Chondrocyte (in vitro differentiated cells): ENCODE measurements around the gene AGPAT2. TPM values are rescaled to one million over a fixed set of nuclear protein-coding genes. Genes with fewer than 3 reads are reported as not detected.
A peak's percentile ranks its signal among the peaks of the same experiment; 100 is the strongest.

ENCODE experiments used
- DNase-seq: peaks from one replicate; pipeline ENCODE4 v3.0.0; 2021; ENCODE audit warnings: mixed read lengths, low spot score
- H3K27ac Mint-ChIP-seq: one replicate; pipeline ENCODE4 v1.8.0; 2021; ENCODE audit warnings: mild to moderate bottlenecking, moderate library complexity, mixed read lengths; ENCODE audit not compliant: unreplicated experiment
- H3K27me3 Mint-ChIP-seq: 2 replicates; pipeline ENCODE4 v1.8.0; 2021; ENCODE audit warnings: low read depth, mixed read lengths
- H3K36me3 Mint-ChIP-seq: 2 replicates; pipeline ENCODE4 v1.8.0; 2021; ENCODE audit warnings: low read depth, mixed read lengths
- H3K4me1 Mint-ChIP-seq: 2 replicates; pipeline ENCODE4 v1.8.0; 2021; ENCODE audit warnings: low read depth, mild to moderate bottlenecking, mixed read lengths
- H3K4me3 Mint-ChIP-seq: one replicate; pipeline ENCODE4 v1.8.0; 2021; ENCODE audit warnings: mild to moderate bottlenecking, moderate library complexity, mixed read lengths; ENCODE audit not compliant: unreplicated experiment
- H3K9me3 Mint-ChIP-seq: 2 replicates; pipeline ENCODE4 v1.8.0; 2021; ENCODE audit warnings: low read depth, mixed read lengths
- total RNA-seq: library from RNA; stranded (reverse); gene quantifications from 3 replicates; pipeline ENCODE4 v1.2.1, GENCODE V29; 2021
- TF ChIP-seq, protein P1 (sequence below): fragments of 200-600 bp; sonication (generic); IDR thresholded peaks from 2 replicates; pipeline ENCODE4 v1.5.0; 2021; ENCODE audit warnings: antibody characterized with exemption, mild to moderate bottlenecking, moderate library complexity

Gene AGPAT2
- total RNA-seq, 1 donor from 2014 or later = 39.8 TPM

DNA sequence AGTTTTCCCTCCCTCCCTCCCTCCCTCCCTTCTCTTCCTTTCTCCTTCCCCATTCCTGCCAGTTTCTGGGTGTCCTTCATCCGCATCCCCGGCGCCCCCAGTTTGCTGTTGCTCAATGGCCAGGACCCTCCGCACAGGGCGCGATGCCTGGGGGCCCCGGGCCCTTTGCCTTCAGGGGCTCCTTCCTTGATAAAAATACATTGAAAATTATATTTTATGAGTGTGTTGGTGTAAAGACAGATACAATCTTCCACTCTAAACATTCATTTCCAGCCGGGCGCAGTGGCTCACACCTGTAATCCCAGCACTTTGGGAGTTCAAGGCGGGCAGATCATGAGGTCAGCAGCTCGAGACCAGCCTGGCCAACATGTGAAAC is 7.6 kb upstream of the AGPAT2 start:
- Mint-ChIP-seq H3K36me3 (no peaks in the 10 kb centered on the region), H3K4me3 (no peak overlapping the region), H3K4me1 (no peaks in the 10 kb centered on the region), H3K27ac (no peak overlapping the region), H3K9me3 (no peaks in the 10 kb centered on the region), H3K27me3 (peaks cover 6% of the 10 kb centered on the region)
- TF ChIP-seq, protein P1, sequence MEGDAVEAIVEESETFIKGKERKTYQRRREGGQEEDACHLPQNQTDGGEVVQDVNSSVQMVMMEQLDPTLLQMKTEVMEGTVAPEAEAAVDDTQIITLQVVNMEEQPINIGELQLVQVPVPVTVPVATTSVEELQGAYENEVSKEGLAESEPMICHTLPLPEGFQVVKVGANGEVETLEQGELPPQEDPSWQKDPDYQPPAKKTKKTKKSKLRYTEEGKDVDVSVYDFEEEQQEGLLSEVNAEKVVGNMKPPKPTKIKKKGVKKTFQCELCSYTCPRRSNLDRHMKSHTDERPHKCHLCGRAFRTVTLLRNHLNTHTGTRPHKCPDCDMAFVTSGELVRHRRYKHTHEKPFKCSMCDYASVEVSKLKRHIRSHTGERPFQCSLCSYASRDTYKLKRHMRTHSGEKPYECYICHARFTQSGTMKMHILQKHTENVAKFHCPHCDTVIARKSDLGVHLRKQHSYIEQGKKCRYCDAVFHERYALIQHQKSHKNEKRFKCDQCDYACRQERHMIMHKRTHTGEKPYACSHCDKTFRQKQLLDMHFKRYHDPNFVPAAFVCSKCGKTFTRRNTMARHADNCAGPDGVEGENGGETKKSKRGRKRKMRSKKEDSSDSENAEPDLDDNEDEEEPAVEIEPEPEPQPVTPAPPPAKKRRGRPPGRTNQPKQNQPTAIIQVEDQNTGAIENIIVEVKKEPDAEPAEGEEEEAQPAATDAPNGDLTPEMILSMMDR = no peak
- DNase-seq = no peak

DNA sequence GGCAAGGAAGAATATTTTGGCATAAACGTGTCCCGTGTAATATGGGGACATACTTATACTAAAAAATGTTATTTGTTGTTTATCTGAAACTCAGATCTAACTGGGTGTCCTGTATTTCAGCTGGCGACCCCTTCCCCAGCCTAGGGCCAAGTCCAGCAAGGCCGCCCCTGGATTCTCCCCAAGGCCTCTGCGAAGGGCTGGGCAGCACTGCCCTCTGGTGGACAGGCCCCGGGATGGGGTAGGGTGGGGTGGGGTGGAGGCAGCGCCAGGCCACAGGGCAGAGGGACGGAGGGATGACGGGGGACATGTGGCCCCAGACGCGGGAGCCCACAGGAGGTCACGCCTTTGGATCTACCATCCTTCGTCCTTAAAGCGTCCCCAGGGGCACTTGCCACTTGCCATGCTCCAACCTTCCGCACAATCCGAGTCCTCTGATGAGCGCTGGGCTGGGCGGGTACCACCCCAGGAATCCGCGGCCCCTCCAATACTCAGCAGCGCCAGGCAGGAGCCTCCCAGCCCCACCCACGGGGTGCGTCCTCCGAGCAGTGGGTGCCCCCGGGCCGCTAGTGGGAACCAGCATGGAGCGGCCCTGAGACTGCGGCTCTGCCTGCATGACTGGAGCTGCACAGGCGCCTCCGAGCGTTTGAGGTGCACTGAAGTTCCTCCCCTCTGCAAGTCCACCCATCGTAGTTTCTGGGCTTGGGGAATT is 7.1 kb upstream of the AGPAT2 start:
- Mint-ChIP-seq H3K27ac (no peak overlapping the region), H3K36me3 (no peaks in the 10 kb centered on the region), H3K4me1 (no peaks in the 10 kb centered on the region), H3K4me3 (no peak overlapping the region), H3K9me3 (no peaks in the 10 kb centered on the region), H3K27me3 (peaks cover 6% of the 10 kb centered on the region)
- TF ChIP-seq, protein P1 = peak; percentile 81
- no peak for DNase-seq

DNA sequence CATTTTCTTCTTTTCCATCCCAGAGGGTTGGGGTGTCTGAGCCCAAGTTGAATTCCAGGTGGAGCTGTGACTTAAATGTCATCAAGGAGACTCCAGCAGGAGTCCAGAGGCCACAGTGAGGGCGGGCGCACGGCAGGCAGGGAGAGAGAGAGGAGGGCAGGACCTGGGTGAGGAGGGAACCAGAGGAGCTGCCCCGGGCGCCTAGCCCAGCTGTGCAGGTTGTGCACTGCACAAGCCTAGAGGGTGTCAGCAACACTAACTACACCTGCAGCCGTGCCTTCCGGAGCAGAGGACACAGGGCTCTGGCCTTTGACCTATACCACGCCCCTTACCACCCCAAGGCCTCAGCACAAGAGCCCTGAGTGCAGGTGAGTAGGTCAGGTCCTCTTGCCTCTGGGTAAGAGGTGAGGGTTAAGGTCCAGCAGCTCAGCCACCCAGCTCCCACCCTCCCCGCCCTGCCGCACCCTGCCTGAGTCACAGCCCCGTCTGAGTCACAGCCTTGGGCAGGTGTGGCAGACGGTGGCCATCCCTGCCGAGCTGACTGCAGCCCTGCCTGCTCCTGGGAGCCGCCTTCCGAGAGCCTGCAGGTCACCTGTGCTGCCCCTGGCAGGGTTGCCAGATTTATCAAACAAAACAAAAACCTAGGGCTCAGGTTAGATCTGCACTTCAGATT is 6.4 kb upstream of the AGPAT2 start:
- H3K9me3 Mint-ChIP-seq = no peaks in the 10 kb centered on the region
- H3K4me3 Mint-ChIP-seq = no peak overlapping the region
- H3K36me3 Mint-ChIP-seq = no peaks in the 10 kb centered on the region
- DNase-seq = no peak
- peaks cover 4% of the 10 kb centered on the region for H3K27me3 Mint-ChIP-seq
- H3K4me1 Mint-ChIP-seq = no peaks in the 10 kb centered on the region
- TF ChIP-seq, protein P1 = no peak
- H3K27ac Mint-ChIP-seq = no peak overlapping the region

DNA sequence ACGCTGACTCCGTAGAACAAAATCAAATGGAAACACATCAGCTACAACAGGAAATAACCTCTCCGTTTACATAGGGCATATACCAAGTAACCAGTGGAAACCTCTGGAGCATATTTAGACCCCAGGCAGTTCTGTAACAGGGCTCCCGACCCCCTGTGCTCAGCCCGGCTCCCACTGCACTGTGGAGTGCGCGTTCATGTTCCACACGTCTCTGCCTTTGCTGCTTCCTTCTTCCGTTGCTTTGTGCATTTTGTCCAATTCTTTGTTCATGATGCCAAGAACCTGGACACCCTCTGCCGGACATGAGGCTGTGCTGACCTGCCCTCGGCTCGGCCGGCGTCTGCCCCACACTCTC is 5.9 kb upstream of the AGPAT2 start:
- TF ChIP-seq, protein P1 = no peak

DNA sequence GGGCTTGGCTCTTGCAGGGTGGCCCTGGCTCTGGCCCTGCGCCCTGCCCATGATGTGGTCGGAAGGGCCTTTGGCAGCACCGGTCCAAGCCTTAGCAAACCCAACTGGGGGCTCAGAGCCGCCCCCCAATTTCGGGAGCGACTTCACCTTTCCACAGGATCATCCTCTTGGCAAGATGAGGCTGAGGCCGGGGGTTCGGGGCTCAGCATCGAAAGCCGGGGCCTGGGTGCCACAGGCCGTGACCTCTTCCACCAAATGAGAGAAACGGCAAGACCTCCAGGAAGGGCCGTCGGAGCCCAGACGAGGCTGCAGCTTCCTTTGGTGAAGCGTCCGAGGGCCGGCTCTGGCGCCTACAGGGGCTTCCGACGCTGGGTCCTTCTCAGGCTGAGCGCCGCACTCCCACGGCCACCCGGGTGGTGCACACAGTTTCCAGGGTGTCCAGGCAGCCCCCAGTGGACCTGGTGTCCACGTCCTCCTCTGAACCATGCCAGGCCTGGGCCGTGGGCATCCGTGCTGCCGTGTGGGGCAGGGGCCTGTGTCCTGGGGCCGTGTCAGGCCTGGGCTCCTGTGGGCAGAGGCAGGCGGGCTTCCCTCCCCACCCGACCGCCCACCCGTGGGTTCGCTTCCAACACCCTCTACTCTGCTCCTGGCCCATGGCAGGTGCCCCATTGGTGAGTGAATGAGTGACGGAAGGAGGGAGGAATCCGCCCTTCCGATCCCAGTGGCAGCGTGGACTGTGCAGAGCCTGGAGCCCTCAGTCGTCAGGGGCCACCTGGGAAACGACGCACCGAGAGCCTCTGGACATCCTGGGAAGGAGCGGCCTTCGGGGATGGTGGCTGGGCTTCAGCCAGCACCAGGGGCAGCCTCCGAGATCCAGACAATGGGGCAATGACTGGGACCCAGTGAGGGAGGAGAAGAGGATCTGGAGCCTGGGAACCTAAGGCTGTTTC is 5.2 kb upstream of the AGPAT2 start:
- Mint-ChIP-seq H3K9me3 (no peaks in the 10 kb centered on the region), H3K4me1 (no peaks in the 10 kb centered on the region), H3K4me3 (no peak overlapping the region), H3K36me3 (no peaks in the 10 kb centered on the region), H3K27me3 (peaks cover 2% of the 10 kb centered on the region), H3K27ac (no peak overlapping the region)
- TF ChIP-seq, protein P1 = no peak
- no peak for DNase-seq

More for the DNA sequence above, 5.9 kb upstream of the AGPAT2 start:
- no peak overlapping the region for H3K4me3 Mint-ChIP-seq
- H3K9me3 Mint-ChIP-seq = no peaks in the 10 kb centered on the region
- no peaks in the 10 kb centered on the region for H3K4me1 Mint-ChIP-seq
- no peak overlapping the region for H3K27ac Mint-ChIP-seq
- peaks cover 3% of the 10 kb centered on the region for H3K27me3 Mint-ChIP-seq
- no peaks in the 10 kb centered on the region for H3K36me3 Mint-ChIP-seq
- no peak for DNase-seq
